Neural cell (in vitro differentiated cells): ENCODE results near the gene RPA4. TPM values are rescaled to one million over a fixed set of nuclear protein-coding genes. Genes with fewer than 3 reads are reported as not detected.

Experiments
- H2AFZ ChIP-seq: fragments of 200-600, 300-800 bp; sonication (generic), shearing (Covaris generic); 2 replicates; pipeline ENCODE4 v1.6.0; 2014; ENCODE audit warnings: low read depth, mild to moderate bottlenecking, antibody characterized with exemption, low read length, moderate library complexity
- H3F3A ChIP-seq: fragments of 200-600 bp; shearing (Covaris generic); 2 replicates; pipeline ENCODE4 v1.6.1; 2016; ENCODE audit warnings: mild to moderate bottlenecking, moderate library complexity, mixed read lengths, antibody characterized with exemption, low read length; ENCODE audit not compliant: insufficient read depth, poor library complexity, severe bottlenecking
- H3K27ac ChIP-seq: fragments of 200-600, 300-800 bp; sonication (generic), shearing (Covaris generic); 2 replicates; pipeline ENCODE4 v1.5.1; 2014; ENCODE audit warnings: mild to moderate bottlenecking, low read length, moderate library complexity
- H3K27me3 ChIP-seq: fragments of 300-800, 200-600 bp; sonication (generic), shearing (Covaris generic); 2 replicates; pipeline ENCODE4 v1.6.0; 2014; ENCODE audit warnings: mild to moderate bottlenecking, low read depth, low read length, moderate library complexity; ENCODE audit not compliant: insufficient read depth
- H3K36me3 ChIP-seq: fragments of 300-800, 200-600 bp; sonication (generic), shearing (Covaris generic); 2 replicates; pipeline ENCODE4 v1.5.1; 2014; ENCODE audit warnings: mild to moderate bottlenecking, antibody characterized with exemption, low read length, moderate library complexity; ENCODE audit not compliant: insufficient read depth
- H3K4me2 ChIP-seq: fragments of 300-800, 200-600 bp; sonication (generic), shearing (Covaris generic); 2 replicates; pipeline ENCODE4 v1.6.0; 2014; ENCODE audit warnings: mild to moderate bottlenecking, low read length
- H3K4me3 ChIP-seq: fragments of 300-800, 200-600 bp; sonication (generic), shearing (Covaris generic); 2 replicates; pipeline ENCODE4 v1.5.1; 2014; ENCODE audit warnings: mild to moderate bottlenecking, low read length, moderate library complexity
- H3K79me2 ChIP-seq: fragments of 200-600 bp; shearing (Covaris generic); replicated peaks from 2 replicates; pipeline ENCODE4 v1.6.0; 2014; ENCODE audit warnings: mild to moderate bottlenecking, low read length, moderate library complexity; ENCODE audit not compliant: insufficient read depth
- H3K9ac ChIP-seq: fragments of 300-800, 200-600 bp; sonication (generic), shearing (Covaris generic); 2 replicates; pipeline ENCODE4 v1.6.1; 2016; ENCODE audit warnings: mild to moderate bottlenecking, low read length, mixed read lengths
- H3K9me2 ChIP-seq: fragments of 200-600 bp; shearing (Covaris generic); 2 replicates; pipeline ENCODE4 v1.6.1; 2016; ENCODE audit warnings: mild to moderate bottlenecking, low read length, mixed read lengths; ENCODE audit not compliant: insufficient read depth
- H3K9me3 ChIP-seq: fragments of 200-600, 300-800 bp; sonication (generic), shearing (Covaris generic); 2 replicates; pipeline ENCODE4 v1.6.1; 2016; ENCODE audit warnings: mild to moderate bottlenecking, mixed run types, low read length, moderate library complexity, mixed read lengths
- H4K20me1 ChIP-seq: fragments of 200-600 bp; shearing (Covaris generic); 2 replicates; pipeline ENCODE4 v1.6.1; 2016; ENCODE audit warnings: mild to moderate bottlenecking, mixed run types; ENCODE audit not compliant: insufficient read depth
- EP300 ChIP-seq: fragments of 450-650 bp; conservative IDR thresholded peaks from 2 replicates; pipeline ENCODE4 v1.6.1; 2014; ENCODE audit warnings: antibody characterized with exemption, mild to moderate bottlenecking, moderate library complexity; ENCODE audit not compliant: poor library complexity, severe bottlenecking
- EZH2 ChIP-seq: fragments of 200-600, 300-800 bp; shearing (Covaris generic), sonication (generic); IDR thresholded peaks from 2 replicates; pipeline ENCODE4 v1.6.1; 2014; ENCODE audit warnings: antibody characterized with exemption, low read length, borderline replicate concordance, mild to moderate bottlenecking; ENCODE audit not compliant: insufficient read depth, poor library complexity, severe bottlenecking
- MXI1 ChIP-seq: fragments of 450-650 bp; conservative IDR thresholded peaks from 2 replicates; pipeline ENCODE4 v1.6.1; 2014; ENCODE audit warnings: antibody characterized with exemption, mild to moderate bottlenecking; ENCODE audit not compliant: poor library complexity, severe bottlenecking
- POLR2AphosphoS5 ChIP-seq: IDR thresholded peaks from 2 replicates; pipeline ENCODE4 v1.6.1; 2012
- RAD21 ChIP-seq: fragments of 450-650 bp; conservative IDR thresholded peaks from 2 replicates; pipeline ENCODE4 v1.6.1; 2014; ENCODE audit warnings: antibody characterized with exemption, mild to moderate bottlenecking, moderate library complexity
- SMC3 ChIP-seq: fragments of 450-650 bp; conservative IDR thresholded peaks from 2 replicates; pipeline ENCODE4 v1.6.1; 2014; ENCODE audit warnings: antibody characterized with exemption, mild to moderate bottlenecking, moderate library complexity; ENCODE audit not compliant: poor library complexity
- TAF1 ChIP-seq: IDR thresholded peaks from 2 replicates; pipeline ENCODE4 v1.6.1; 2012; ENCODE audit warnings: low read depth
- polyA plus RNA-seq: library from polyadenylated mRNA; depleted of rRNA; stranded (reverse); fragments of >200 nt; gene quantifications from 2 replicates; pipeline ENCODE4 v1.2.3, GENCODE V29; 2014
- TF ChIP-seq, protein P1 (sequence below): fragments of 450-650 bp; IDR thresholded peaks from 2 replicates; pipeline ENCODE4 v1.5.1; 2014; ENCODE audit warnings: antibody characterized with exemption, mild to moderate bottlenecking, moderate library complexity; ENCODE audit not compliant: poor library complexity, severe bottlenecking
- TF ChIP-seq, protein P2 (sequence below): IDR thresholded peaks from 2 replicates; pipeline ENCODE4 v1.6.1; 2012; ENCODE audit warnings: borderline replicate concordance

The RPA4 gene
- polyA plus RNA-seq, 1 donor from 2014 or later = not detected

DNA sequence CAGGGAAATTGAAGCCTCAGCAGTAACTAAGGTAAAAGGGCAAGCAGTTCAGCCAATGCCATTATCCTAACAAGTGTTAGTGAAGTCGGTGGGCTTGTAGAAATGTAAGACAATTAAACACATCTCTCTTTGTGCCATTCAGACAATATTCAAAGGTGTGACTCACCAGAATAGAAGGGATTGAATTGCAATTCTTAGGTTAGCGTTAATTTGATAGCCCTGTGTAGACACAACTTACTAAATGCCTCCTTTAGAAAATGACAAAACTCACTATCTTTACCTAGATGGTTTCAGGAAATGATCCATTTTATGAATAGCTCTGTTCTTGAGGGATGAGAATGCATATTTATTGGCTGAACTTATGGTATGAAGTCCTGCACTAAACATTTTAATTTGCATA lies 35.2 kb downstream of the RPA4 start:
- Histone ChIP-seq H3K36me3 (no peaks in the 10 kb centered on the region), H3K9ac (no peak overlapping the region), H3K27ac (no peak overlapping the region), H3K4me3 (no peak overlapping the region), H4K20me1 (no peaks in the 10 kb centered on the region), H3K9me2 (no peaks in the 10 kb centered on the region), H3F3A (no peaks in the 10 kb centered on the region), H3K79me2 (no peaks in the 10 kb centered on the region), H3K27me3 (no peaks in the 10 kb centered on the region), H3K9me3 (no peaks in the 10 kb centered on the region), H3K4me2 (no peak overlapping the region), H2AFZ (no peak overlapping the region)
- TF ChIP-seq, protein P1, sequence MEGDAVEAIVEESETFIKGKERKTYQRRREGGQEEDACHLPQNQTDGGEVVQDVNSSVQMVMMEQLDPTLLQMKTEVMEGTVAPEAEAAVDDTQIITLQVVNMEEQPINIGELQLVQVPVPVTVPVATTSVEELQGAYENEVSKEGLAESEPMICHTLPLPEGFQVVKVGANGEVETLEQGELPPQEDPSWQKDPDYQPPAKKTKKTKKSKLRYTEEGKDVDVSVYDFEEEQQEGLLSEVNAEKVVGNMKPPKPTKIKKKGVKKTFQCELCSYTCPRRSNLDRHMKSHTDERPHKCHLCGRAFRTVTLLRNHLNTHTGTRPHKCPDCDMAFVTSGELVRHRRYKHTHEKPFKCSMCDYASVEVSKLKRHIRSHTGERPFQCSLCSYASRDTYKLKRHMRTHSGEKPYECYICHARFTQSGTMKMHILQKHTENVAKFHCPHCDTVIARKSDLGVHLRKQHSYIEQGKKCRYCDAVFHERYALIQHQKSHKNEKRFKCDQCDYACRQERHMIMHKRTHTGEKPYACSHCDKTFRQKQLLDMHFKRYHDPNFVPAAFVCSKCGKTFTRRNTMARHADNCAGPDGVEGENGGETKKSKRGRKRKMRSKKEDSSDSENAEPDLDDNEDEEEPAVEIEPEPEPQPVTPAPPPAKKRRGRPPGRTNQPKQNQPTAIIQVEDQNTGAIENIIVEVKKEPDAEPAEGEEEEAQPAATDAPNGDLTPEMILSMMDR = no peak
- TF ChIP-seq EP300 (no peak), TAF1 (no peak), MXI1 (no peak), POLR2AphosphoS5 (no peak), RAD21 (no peak), SMC3 (no peak), EZH2 (no peak)
- TF ChIP-seq, protein P2, sequence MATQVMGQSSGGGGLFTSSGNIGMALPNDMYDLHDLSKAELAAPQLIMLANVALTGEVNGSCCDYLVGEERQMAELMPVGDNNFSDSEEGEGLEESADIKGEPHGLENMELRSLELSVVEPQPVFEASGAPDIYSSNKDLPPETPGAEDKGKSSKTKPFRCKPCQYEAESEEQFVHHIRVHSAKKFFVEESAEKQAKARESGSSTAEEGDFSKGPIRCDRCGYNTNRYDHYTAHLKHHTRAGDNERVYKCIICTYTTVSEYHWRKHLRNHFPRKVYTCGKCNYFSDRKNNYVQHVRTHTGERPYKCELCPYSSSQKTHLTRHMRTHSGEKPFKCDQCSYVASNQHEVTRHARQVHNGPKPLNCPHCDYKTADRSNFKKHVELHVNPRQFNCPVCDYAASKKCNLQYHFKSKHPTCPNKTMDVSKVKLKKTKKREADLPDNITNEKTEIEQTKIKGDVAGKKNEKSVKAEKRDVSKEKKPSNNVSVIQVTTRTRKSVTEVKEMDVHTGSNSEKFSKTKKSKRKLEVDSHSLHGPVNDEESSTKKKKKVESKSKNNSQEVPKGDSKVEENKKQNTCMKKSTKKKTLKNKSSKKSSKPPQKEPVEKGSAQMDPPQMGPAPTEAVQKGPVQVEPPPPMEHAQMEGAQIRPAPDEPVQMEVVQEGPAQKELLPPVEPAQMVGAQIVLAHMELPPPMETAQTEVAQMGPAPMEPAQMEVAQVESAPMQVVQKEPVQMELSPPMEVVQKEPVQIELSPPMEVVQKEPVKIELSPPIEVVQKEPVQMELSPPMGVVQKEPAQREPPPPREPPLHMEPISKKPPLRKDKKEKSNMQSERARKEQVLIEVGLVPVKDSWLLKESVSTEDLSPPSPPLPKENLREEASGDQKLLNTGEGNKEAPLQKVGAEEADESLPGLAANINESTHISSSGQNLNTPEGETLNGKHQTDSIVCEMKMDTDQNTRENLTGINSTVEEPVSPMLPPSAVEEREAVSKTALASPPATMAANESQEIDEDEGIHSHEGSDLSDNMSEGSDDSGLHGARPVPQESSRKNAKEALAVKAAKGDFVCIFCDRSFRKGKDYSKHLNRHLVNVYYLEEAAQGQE = no peak

GRCh38 chrX:96919672-96920071 lies 36.0 kb downstream of the RPA4 start:
- Histone ChIP-seq H3K36me3 (no peaks in the 10 kb centered on the region), H3K9me3 (no peaks in the 10 kb centered on the region), H3F3A (no peaks in the 10 kb centered on the region), H3K79me2 (no peaks in the 10 kb centered on the region), H3K4me3 (no peak overlapping the region), H3K9me2 (no peaks in the 10 kb centered on the region), H4K20me1 (no peaks in the 10 kb centered on the region), H3K9ac (no peak overlapping the region), H3K27ac (no peak overlapping the region), H3K4me2 (no peak overlapping the region), H2AFZ (no peak overlapping the region), H3K27me3 (no peaks in the 10 kb centered on the region)
- no peak for TF ChIP-seq RAD21
- no peak for TF ChIP-seq MXI1
- no peak for TF ChIP-seq EP300
- TF ChIP-seq SMC3 = no peak
- TF ChIP-seq, protein P2 = no peak
- TF ChIP-seq, protein P1 = no peak
- no peak for TF ChIP-seq TAF1
- TF ChIP-seq EZH2 = no peak
- no peak for TF ChIP-seq POLR2AphosphoS5
